ENCODE results near the gene MACC1. TPM values are rescaled to one million over a fixed set of nuclear protein-coding genes. Genes with fewer than 3 reads are reported as not detected.

MACC1 gene, protein sequence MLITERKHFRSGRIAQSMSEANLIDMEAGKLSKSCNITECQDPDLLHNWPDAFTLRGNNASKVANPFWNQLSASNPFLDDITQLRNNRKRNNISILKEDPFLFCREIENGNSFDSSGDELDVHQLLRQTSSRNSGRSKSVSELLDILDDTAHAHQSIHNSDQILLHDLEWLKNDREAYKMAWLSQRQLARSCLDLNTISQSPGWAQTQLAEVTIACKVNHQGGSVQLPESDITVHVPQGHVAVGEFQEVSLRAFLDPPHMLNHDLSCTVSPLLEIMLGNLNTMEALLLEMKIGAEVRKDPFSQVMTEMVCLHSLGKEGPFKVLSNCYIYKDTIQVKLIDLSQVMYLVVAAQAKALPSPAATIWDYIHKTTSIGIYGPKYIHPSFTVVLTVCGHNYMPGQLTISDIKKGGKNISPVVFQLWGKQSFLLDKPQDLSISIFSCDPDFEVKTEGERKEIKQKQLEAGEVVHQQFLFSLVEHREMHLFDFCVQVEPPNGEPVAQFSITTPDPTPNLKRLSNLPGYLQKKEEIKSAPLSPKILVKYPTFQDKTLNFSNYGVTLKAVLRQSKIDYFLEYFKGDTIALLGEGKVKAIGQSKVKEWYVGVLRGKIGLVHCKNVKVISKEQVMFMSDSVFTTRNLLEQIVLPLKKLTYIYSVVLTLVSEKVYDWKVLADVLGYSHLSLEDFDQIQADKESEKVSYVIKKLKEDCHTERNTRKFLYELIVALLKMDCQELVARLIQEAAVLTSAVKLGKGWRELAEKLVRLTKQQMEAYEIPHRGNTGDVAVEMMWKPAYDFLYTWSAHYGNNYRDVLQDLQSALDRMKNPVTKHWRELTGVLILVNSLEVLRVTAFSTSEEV
- total RNA-seq: 0.39 and 0.50 TPM in 2 replicates

DNA sequence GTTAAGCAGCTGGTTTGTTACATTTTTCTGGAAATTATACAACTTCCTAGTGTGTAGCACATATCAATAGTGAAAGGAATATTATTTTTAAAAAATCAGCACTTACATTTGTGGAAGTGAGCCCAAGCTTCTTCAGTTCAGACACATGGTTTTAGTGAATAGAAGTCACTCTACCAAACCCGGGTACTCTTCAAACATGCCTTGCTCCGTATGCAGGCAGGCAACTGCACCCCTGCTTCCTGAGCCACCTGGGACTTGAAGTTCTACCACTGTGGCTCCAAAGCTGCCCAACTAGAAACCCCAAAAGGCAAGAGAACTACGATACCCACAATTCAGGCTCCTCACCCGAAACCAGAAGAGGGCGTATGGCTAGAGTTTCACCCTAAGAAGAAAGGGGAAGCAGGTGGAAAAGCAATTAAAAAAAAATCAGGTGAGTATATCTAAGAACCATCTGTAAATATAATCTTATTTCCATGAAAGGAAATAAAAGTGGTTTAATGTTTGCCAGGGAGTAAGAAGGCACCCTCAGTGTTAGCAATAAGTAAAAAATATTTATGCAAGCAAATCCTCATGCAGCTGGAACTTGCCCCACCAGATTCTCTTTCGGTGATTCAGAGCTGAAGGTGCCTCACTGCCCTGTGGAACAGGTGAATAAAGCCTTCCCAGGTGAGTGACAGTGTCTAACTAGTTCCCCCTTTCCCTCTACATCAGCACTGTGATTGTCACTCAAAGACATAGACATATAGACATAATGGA is at the start of gene MACC1:
Gene MACC1, minus strand, starts transcription at position 192 of the 756 bp plus-strand sequence. CDS start 55,522 bp downstream, outside the sequence.

Other genes with a start within 250 kb of the MACC1 start
- 95.7 and 171 TPM in 2 replicates for gene ITGB8, start 113.5 kb upstream of the MACC1 start, total RNA-seq